Measurements from ENCODE around the gene RAB1A.
"Not testable (repeated sequence)": the region's sequence is repeated elsewhere in the genome, so short reads cannot be mapped to it uniquely, and the experiment has no call there.

Gene RAB1A

GRCh38 chr2:65129826-65130663, at the start of gene RAB1A:
Gene RAB1A (minus strand): TSS chr2:65130106. CDS start chr2:65129915, 191 bp downstream.
- peak; percentile 90 for FAIRE-seq

GRCh38 chr2:65177751-65178442, 48.0 kb upstream of the RAB1A start:
- no peak for FAIRE-seq

- no peak for FAIRE-seq
These were observed 46.1 kb upstream of the RAB1A start for GRCh38 chr2:65175894-65176530.

GRCh38 chr2:65174031-65174430, 44.1 kb upstream of the RAB1A start:
- FAIRE-seq = not testable (repeated sequence)

- FAIRE-seq = no peak
These were observed 43.3 kb upstream of the RAB1A start for GRCh38 chr2:65172994-65173790.

- FAIRE-seq = not testable (repeated sequence)
These were observed 40.9 kb upstream of the RAB1A start for GRCh38 chr2:65170611-65171477.

GRCh38 chr2:65169760-65170136, 39.8 kb upstream of the RAB1A start:
- FAIRE-seq = no peak

GRCh38 chr2:65165558-65165957, 35.7 kb upstream of the RAB1A start:
- no peak for FAIRE-seq

- FAIRE-seq = no peak
These were observed 34.6 kb upstream of the RAB1A start for GRCh38 chr2:65164426-65164891.

- FAIRE-seq = no peak
These were observed 31.7 kb upstream of the RAB1A start for GRCh38 chr2:65161551-65162100.

GRCh38 chr2:65159906-65160305, 30.0 kb upstream of the RAB1A start:
- no peak for FAIRE-seq

GRCh38 chr2:65159261-65159660, 29.4 kb upstream of the RAB1A start:
- FAIRE-seq = no peak

GRCh38 chr2:65158557-65158956, 28.7 kb upstream of the RAB1A start:
- no peak for FAIRE-seq

- FAIRE-seq = not testable (repeated sequence)
These were observed 27.9 kb upstream of the RAB1A start for GRCh38 chr2:65157856-65158255.

- no peak for FAIRE-seq
These were observed 26.1 kb upstream of the RAB1A start for GRCh38 chr2:65156041-65156440.

GRCh38 chr2:65153515-65153914, 23.6 kb upstream of the RAB1A start:
- FAIRE-seq = no peak

- FAIRE-seq = no peak
These were observed 16.2 kb upstream of the RAB1A start for GRCh38 chr2:65146078-65146477.

GRCh38 chr2:65144571-65144970, 14.7 kb upstream of the RAB1A start:
- FAIRE-seq = no peak

GRCh38 chr2:65142515-65142914, 12.6 kb upstream of the RAB1A start:
- FAIRE-seq = no peak

GRCh38 chr2:65137197-65137775, 7.4 kb upstream of the RAB1A start:
- no peak for FAIRE-seq

- FAIRE-seq = no peak
These were observed 6.3 kb upstream of the RAB1A start for GRCh38 chr2:65136253-65136652.

All from G401.6 (cell line).